D341Med (cell line): Measurements from ENCODE around the gene GDF9.
"Not testable (repeated sequence)": the region's sequence is repeated elsewhere in the genome, so short reads cannot be mapped to it uniquely, and the experiment has no call there.

Source experiments
- DNase-seq: peaks from one replicate; pipeline ENCODE4 v3.0.0; 2012; ENCODE audit warnings: low spot score

The GDF9 gene

GRCh38 chr5:132872788-132873118 lies 6.5 kb upstream of the GDF9 start:
- no peak for DNase-seq

GRCh38 chr5:132871459-132872284 lies 5.4 kb upstream of the GDF9 start:
- no peak for DNase-seq

- DNase-seq: no peak
Observed at GRCh38 chr5:132870801-132871200, 4.5 kb upstream of the GDF9 start.

GRCh38 chr5:132868754-132869153 lies 2.5 kb upstream of the GDF9 start:
- DNase-seq: no peak

GRCh38 chr5:132867046-132867451 lies 780 bp upstream of the GDF9 start:
- no peak for DNase-seq

- DNase-seq: no peak
Observed at GRCh38 chr5:132865668-132866341, 464 bp downstream of the GDF9 start.

GRCh38 chr5:132860742-132861141 lies 5.5 kb downstream of the GDF9 start:
- DNase-seq: no peak

GRCh38 chr5:132859889-132860437 lies 6.3 kb downstream of the GDF9 start:
- DNase-seq: no peak

GRCh38 chr5:132856011-132856410 lies 10.3 kb downstream of the GDF9 start:
- no peak for DNase-seq

- DNase-seq: not testable (repeated sequence)
Observed at GRCh38 chr5:132854992-132855391, 11.3 kb downstream of the GDF9 start.

GRCh38 chr5:132854301-132854700 lies 12.0 kb downstream of the GDF9 start:
- no peak for DNase-seq

GRCh38 chr5:132853790-132854189 lies 12.5 kb downstream of the GDF9 start:
- no peak for DNase-seq

- DNase-seq: no peak
Observed at GRCh38 chr5:132853323-132853722, 12.9 kb downstream of the GDF9 start.

- DNase-seq: no peak
Observed at GRCh38 chr5:132850066-132850465, 16.2 kb downstream of the GDF9 start.

GRCh38 chr5:132849347-132849746 lies 16.9 kb downstream of the GDF9 start:
- DNase-seq: no peak

GRCh38 chr5:132848270-132848669 lies 18.0 kb downstream of the GDF9 start:
- DNase-seq: no peak

GRCh38 chr5:132841305-132841704 lies 25.0 kb downstream of the GDF9 start:
- no peak for DNase-seq

GRCh38 chr5:132840896-132841295 lies 25.4 kb downstream of the GDF9 start:
- no peak for DNase-seq

GRCh38 chr5:132840313-132840712 lies 26.0 kb downstream of the GDF9 start:
- no peak for DNase-seq

GRCh38 chr5:132839426-132840301 lies 26.6 kb downstream of the GDF9 start:
- no peak for DNase-seq

- no peak for DNase-seq
Observed at GRCh38 chr5:132838516-132839282, 27.6 kb downstream of the GDF9 start.

- DNase-seq: no peak
Observed at GRCh38 chr5:132837868-132838267, 28.4 kb downstream of the GDF9 start.
